ENCODE measurements around the gene RADIL. TPM values are rescaled to one million over a fixed set of nuclear protein-coding genes. Genes with fewer than 3 reads are reported as not detected.
A peak's percentile ranks its signal among the peaks of the same experiment; 100 is the strongest.

The RADIL gene
- total RNA-seq, 4 donors from 2014 or later, result 23.2 to 31.0 (median 27.1) TPM

GRCh38 chr7:4851459-4852422, 31.8 kb downstream of the RADIL start:
- no peak overlapping the region for H3K27ac ChIP-seq
- WGBS, 2 donors, result 77% methylated on average over 6 of the region's 6 CpGs
- peaks cover 0 to 24% (median 0%) of the 10 kb centered on the region in 3 donors for H3K36me3 ChIP-seq
- no peaks in the 10 kb centered on the region for H3K27me3 ChIP-seq
- no peaks in the 10 kb centered on the region for H3K4me1 ChIP-seq
- no peak overlapping the region for H3K4me3 ChIP-seq
- DNase-seq (ENCODE audit: low spot score in 2 of 2), result no peak
- no peak for TF ChIP-seq POLR2A (IDR thresholded peaks at IDR 0.05)
- no peak for TF ChIP-seq CTCF (IDR thresholded peaks at IDR 0.05)
- no peak for TF ChIP-seq EP300 (IDR thresholded peaks at IDR 0.05)
- peaks cover 0 to 21% (median 0%) of the 10 kb centered on the region in 4 donors for H3K9me3 ChIP-seq

GRCh38 chr7:4850262-4850795, 33.2 kb downstream of the RADIL start:
- no peak for DNase-seq (ENCODE audit: low spot score in 2 of 2)
- 92 to 95% methylated on average over 8 of the region's 8 CpGs for WGBS, 2 donors
- no peak for TF ChIP-seq CTCF (IDR thresholded peaks at IDR 0.05)
- no peak for TF ChIP-seq EP300 (IDR thresholded peaks at IDR 0.05)
- TF ChIP-seq POLR2A (IDR thresholded peaks at IDR 0.05), result no peak

GRCh38 chr7:4849390-4849789, 34.1 kb downstream of the RADIL start:
- H3K4me3 ChIP-seq, result no peak overlapping the region
- H3K36me3 ChIP-seq, result peaks cover 0 to 24% (median 0%) of the 10 kb centered on the region in 3 donors
- no peak for TF ChIP-seq EP300 (IDR thresholded peaks at IDR 0.05)
- TF ChIP-seq POLR2A (IDR thresholded peaks at IDR 0.05), result no peak
- TF ChIP-seq CTCF (IDR thresholded peaks at IDR 0.05), result peak in 3 of 5 experiments; percentile 18 to 52 (median 19)
- H3K27me3 ChIP-seq, result no peaks in the 10 kb centered on the region
- whole genome bisulfite sequencing, 2 donors, result 33 to 38% methylated on average over 4 of the region's 4 CpGs
- H3K27ac ChIP-seq, result no peak overlapping the region
- no peaks in the 10 kb centered on the region for H3K4me1 ChIP-seq
- peaks cover 0 to 21% (median 0%) of the 10 kb centered on the region in 4 donors for H3K9me3 ChIP-seq
- DNase-seq (ENCODE audit: low spot score in 2 of 2), result peak in 1 of 2 donors; percentile 20

More at GRCh38 chr7:4850262-4850795, 33.2 kb downstream of the RADIL start:
- H3K9me3 ChIP-seq, result peaks cover 0 to 21% (median 0%) of the 10 kb centered on the region in 4 donors
- H3K27me3 ChIP-seq, result no peaks in the 10 kb centered on the region
- H3K4me3 ChIP-seq, result no peak overlapping the region
- H3K27ac ChIP-seq, result no peak overlapping the region
- peaks cover 0 to 24% (median 0%) of the 10 kb centered on the region in 3 donors for H3K36me3 ChIP-seq
- no peaks in the 10 kb centered on the region for H3K4me1 ChIP-seq

- Histone ChIP-seq H3K27me3 (no peaks in the 10 kb centered on the region), H3K27ac (no peak overlapping the region), H3K36me3 (peaks cover 0 to 1% (median 0%) of the 10 kb centered on the region in 3 donors), H3K4me3 (no peak overlapping the region), H3K9me3 (peaks cover 0 to 4% (median 0%) of the 10 kb centered on the region in 4 donors), H3K4me1 (no peaks in the 10 kb centered on the region)
- DNase-seq (ENCODE audit: low spot score in 2 of 2), result no peak
- TF ChIP-seq CTCF (IDR thresholded peaks at IDR 0.05), result peak in 1 of 5 experiments; percentile 17
- no peak for TF ChIP-seq POLR2A (IDR thresholded peaks at IDR 0.05)
- no peak for TF ChIP-seq EP300 (IDR thresholded peaks at IDR 0.05)
- WGBS, 2 donors, result 39 to 41% methylated on average over 18 of the region's 18 CpGs
Observed at GRCh38 chr7:4845740-4846142, 37.8 kb downstream of the RADIL start.

Measured in tibial nerve (tissue), 4 donors.